Pancreas (tissue), 10 donors: ENCODE data around the gene DSCAM. TPM values are rescaled to one million over a fixed set of nuclear protein-coding genes. Genes with fewer than 3 reads are reported as not detected.
"Not testable (repeated sequence)": the region's sequence is repeated elsewhere in the genome, so short reads cannot be mapped to it uniquely, and the experiment has no call there.

Experiments
- ATAC-seq, 4 donors: fragments of 200-7000 bp; cut with Tn5 transposase; one replicate each; pipeline versions ENCODE4 v1.8.0 to v1.9.1; 2020; ENCODE audit warnings: mild to moderate bottlenecking in 4 of 4, moderate library complexity in 4 of 4
- DNase-seq, 6 donors: peaks; one replicate each; pipeline ENCODE4 v3.0.0-alpha.2; 2020
- FAIRE-seq: peaks from 2 replicates; lab custom pipeline; 2012; peaks lifted over from hg19 to GRCh38; lab: Jason Lieb, UNC
- H3K27ac ChIP-seq, 4 donors: fragments of 200-600 bp; sonication (generic); 1 replicate in 3 of 4; 2 replicates in 1 of 4; pipeline versions ENCODE4 v1.5.0 to v1.8.0; 2020
- H3K27me3 ChIP-seq, 4 donors: fragments of 200-600 bp; one replicate each; pipeline ENCODE4 v1.8.0; 2021
- H3K36me3 ChIP-seq, 3 donors: fragments of 200-600 bp; sonication (generic) in 1 of 3; one replicate each; pipeline versions ENCODE4 v1.5.0 to v1.8.0; 2020 to 2021
- H3K4me1 ChIP-seq, 3 donors: fragments of 200-600 bp; one replicate each; pipeline ENCODE4 v1.8.0; 2021
- H3K4me3 ChIP-seq, 4 donors: fragments of 200-600 bp; sonication (generic) in 2 of 4; one replicate each; pipeline versions ENCODE4 v1.5.0 to v1.8.0; 2020 to 2021
- H3K9me3 ChIP-seq, 4 donors: fragments of 200-600 bp; one replicate each; pipeline ENCODE4 v1.8.0; 2021
- CTCF ChIP-seq, 4 donors: fragments of 200-600 bp; sonication (generic) in 3 of 4; IDR thresholded peaks; one replicate each; pipeline versions ENCODE4 v1.5.0 to v1.8.0; 2021; ENCODE audit warnings: antibody characterized with exemption in 4 of 4
- WGBS, 2 donors: extraction: QIAGEN DNeasy Blood & Tissue Kit; methylation state at CpG; one replicate each; pipeline ENCODE4 v1.1.7; 2013; 5-methylcytosine and 5-hydroxymethylcytosine counted together
- intact Hi-C, 3 donors: fragments of 100-400 bp; cut with DNase I; formaldehyde crosslinking; loops; one replicate each; pipeline versions ENCODE4 v1.11.1 to v1.14.2; 2022
- polyA plus RNA-seq, 2 donors: library from polyadenylated mRNA; stranded (reverse); fragments of 200-250 nt; gene quantifications; one replicate each; pipeline ENCODE4 v1.2.3, GENCODE V29; 2013
- total RNA-seq, 6 donors: library from RNA; stranded (reverse); fragmentation: NEBNext Ultra II Directional in 4 of 6; extraction: Animal tissue kit (Norgen Biotek cat#: 25700) in 4 of 6; gene quantifications; one replicate each; pipeline versions ENCODE4 v1.2.1 to v1.2.4, GENCODE V29; 2021 to 2023
- donor health status: healthy with polysubstance abuse.
- donor health status: DM: no; HTN: no; CAD: no; lungs with moderate emphysema.
- donor health status: DM: no; HTN: no; CAD: no.
- donor health status: control.
- donor health status: control.
- donor health status: Bipolar disorder and iron deficiency.
- donor health status: DM: yes; HTN: yes; CAD: no.
- donor health status: DM: no; HTN: no; CAD: no.
- donor health status: DM: no; HTN: no; CAD: no.
- donor health status: DM: yes; HTN: yes; CAD: no.

Gene DSCAM
- total RNA-seq, result under 1 TPM; 0.05 to 0.29 (median 0.13) TPM
- under 1 TPM; 0.15 to 0.77 TPM for polyA plus RNA-seq

- Histone ChIP-seq H3K27me3 (peaks cover 0 to 40% (median 7%) of the 10 kb centered on the region in 4 donors), H3K4me3 (peak within 1 kb of the TSS in 1 of 4 donors; percentile 30), H3K9me3 (no peaks in the 10 kb centered on the region), H3K36me3 (no peaks in the 10 kb centered on the region), H3K27ac (no peak within 1 kb of the TSS), H3K4me1 (no peaks in the 10 kb centered on the region)
- peak in 2 of 4 donors; percentile 63 to 73 for ATAC-seq
- WGBS, 2 donors, result 2 to 4% methylated on average over 51 to 94 of the region's 94 CpGs
- intact Hi-C loops, result loop anchor here in 1 of 3 donors (10.0 kb wide), 2 partner anchors 228 to 372 kb away; no protein-coding TSS in a partner anchor
- TF ChIP-seq CTCF (IDR thresholded peaks at IDR 0.05), result no peak
- FAIRE-seq, result no peak
- peak in 1 of 6 donors; percentile 63 for DNase-seq
Measured at GRCh38 chr21:40846587-40847411, at the start of gene DSCAM. Gene DSCAM (minus strand): TSS chr21:40847158. CDS start chr21:40846661, 497 bp downstream.

- H3K36me3 ChIP-seq, H3K27ac ChIP-seq, DNase-seq, intact Hi-C loops, ATAC-seq, H3K4me1 ChIP-seq, FAIRE-seq, H3K9me3 ChIP-seq, H3K27me3 ChIP-seq, H3K4me3 ChIP-seq: not testable (repeated sequence)
- WGBS, 2 donors, result 71 to 81% methylated on average over 3 of the region's 3 CpGs
Measured at GRCh38 chr21:40895697-40896096, 48.7 kb upstream of the DSCAM start.

GRCh38 chr21:40886931-40887330 is 40.0 kb upstream of the DSCAM start:
- no peak for DNase-seq
- H3K36me3 ChIP-seq, result no peaks in the 10 kb centered on the region
- no peaks in the 10 kb centered on the region for H3K9me3 ChIP-seq
- intact Hi-C loops, result no loop called here
- ATAC-seq, result no peak
- H3K27me3 ChIP-seq, result no peaks in the 10 kb centered on the region
- no peaks in the 10 kb centered on the region for H3K4me1 ChIP-seq
- no peak for TF ChIP-seq CTCF (IDR thresholded peaks at IDR 0.05)
- FAIRE-seq, result no peak
- 63 to 66% methylated on average over 4 of the region's 4 CpGs for WGBS, 2 donors
- H3K4me3 ChIP-seq, result no peak overlapping the region
- H3K27ac ChIP-seq, result no peak overlapping the region

GRCh38 chr21:40886006-40886405 is 39.0 kb upstream of the DSCAM start:
- intact Hi-C loops, result no loop called here
- 75 to 79% methylated on average over 3 of the region's 3 CpGs for WGBS, 2 donors
- Histone ChIP-seq H3K4me1 (no peaks in the 10 kb centered on the region), H3K4me3 (no peak overlapping the region), H3K9me3 (no peaks in the 10 kb centered on the region), H3K36me3 (no peaks in the 10 kb centered on the region), H3K27ac (no peak overlapping the region), H3K27me3 (no peaks in the 10 kb centered on the region)
- FAIRE-seq (no peak), DNase-seq (no peak), ATAC-seq (no peak)
- TF ChIP-seq CTCF (IDR thresholded peaks at IDR 0.05), result no peak

GRCh38 chr21:40882192-40882915 is 35.4 kb upstream of the DSCAM start:
- intact Hi-C loops, result no loop called here
- TF ChIP-seq CTCF (IDR thresholded peaks at IDR 0.05), result no peak
- 69 to 78% methylated on average over 7 of the region's 7 CpGs for WGBS, 2 donors

More at GRCh38 chr21:40882192-40882915, 35.4 kb upstream of the DSCAM start:
- Histone ChIP-seq H3K27ac (no peak overlapping the region), H3K36me3 (no peaks in the 10 kb centered on the region), H3K4me1 (no peaks in the 10 kb centered on the region), H3K4me3 (no peak overlapping the region), H3K27me3 (no peaks in the 10 kb centered on the region), H3K9me3 (no peaks in the 10 kb centered on the region)
- ATAC-seq (no peak), DNase-seq (no peak), FAIRE-seq (no peak)
